Right lobe of liver (tissue), 4 donors: ENCODE measurements around the gene ZNF503.

ENCODE experiments used
- CTCF ChIP-seq, 4 donors: fragments of 200-600 bp in 3 of 4; fragments of 450-650 bp in 1 of 4; IDR thresholded peaks; one replicate each; pipeline versions ENCODE4 v1.5.1 to v1.8.0; 2016 to 2022; ENCODE audit warnings: antibody characterized with exemption in 4 of 4, mild to moderate bottlenecking in 2 of 4
- POLR2A ChIP-seq: fragments of 450-650 bp; IDR thresholded peaks from one replicate; pipeline ENCODE4 v1.6.1; 2017; ENCODE audit warnings: antibody characterized with exemption, mild to moderate bottlenecking
- donor health status: DM: no; HTN: no; CAD: no.
- donor health status: DM: no; HTN: no; CAD: no.
- donor health status: DM: no; HTN: yes; CAD: no.

GRCh38 chr10:75388082-75388481 is 13.5 kb downstream of the ZNF503 start:
- TF ChIP-seq CTCF (IDR thresholded peaks at IDR 0.05) (no peak), POLR2A (no peak)
